K562 (cell line): Measurements from ENCODE around the gene FOXP3. TPM values are rescaled to one million over a fixed set of nuclear protein-coding genes. Genes with fewer than 3 reads are reported as not detected.

Experiments used
- BCOR ChIP-seq: fragments of 450-650 bp; IDR thresholded peaks from 2 replicates; pipeline ENCODE4 v1.6.1; 2016
- BHLHE40 ChIP-seq: IDR thresholded peaks from 2 replicates; pipeline ENCODE4 v1.6.1; 2011; ENCODE audit warnings: low read length, improper control_type of control experiment
- E2F6 ChIP-seq, 2 experiments: IDR thresholded peaks; 2 replicates each; pipeline ENCODE4 v1.6.1; 2011; ENCODE audit warnings: borderline replicate concordance in 1 of 2, control low read depth in 1 of 2, low read depth in 1 of 2, low read length in 1 of 2, mild to moderate bottlenecking in 1 of 2, mixed read lengths in 1 of 2, moderate library complexity in 1 of 2; ENCODE audit not compliant: insufficient read depth in 1 of 2, insufficient read length in 1 of 2, poor library complexity in 1 of 2, severe bottlenecking in 1 of 2; ENCODE audit errors: extremely low read depth in 1 of 2
- FOS ChIP-seq: IDR thresholded peaks from 3 replicates; pipeline ENCODE4 v1.6.1; 2011; ENCODE audit not compliant: insufficient read length; ENCODE audit errors: extremely low read depth
- GATAD2B ChIP-seq: fragments of 450-650 bp; IDR thresholded peaks from 2 replicates; pipeline ENCODE4 v1.6.1; 2017; ENCODE audit warnings: mild to moderate bottlenecking, borderline replicate concordance
- MAZ ChIP-seq, 2 experiments: fragments of 450-650 bp in 1 of 2; sonication (generic) in 1 of 2; formaldehyde crosslinking; IDR thresholded peaks in 1 of 2; conservative IDR thresholded peaks in 1 of 2; 2 replicates each; pipeline versions ENCODE4 v1.4.0 to v1.5.0; 2020; ENCODE audit warnings: mild to moderate bottlenecking in 1 of 2, missing genetic modification reagents in 1 of 2
- NUFIP1 ChIP-seq: fragments of 450-650 bp; IDR thresholded peaks from 2 replicates; pipeline ENCODE4 v1.6.1; 2018; ENCODE audit not compliant: partially characterized antibody
- RAD51 ChIP-seq: fragments of 450-650 bp; IDR thresholded peaks from 2 replicates; pipeline ENCODE4 v1.7.1; 2016; ENCODE audit warnings: low read depth, mild to moderate bottlenecking, borderline replicate concordance
- TBP ChIP-seq: optimal IDR thresholded peaks from 2 replicates; pipeline ENCODE3; 2011; ENCODE audit warnings: low read depth, low read length, improper control_type of control experiment
- TFAP4 ChIP-seq: sonication (generic); formaldehyde crosslinking; IDR thresholded peaks from 2 replicates; pipeline ENCODE4 v1.8.0; 2022; ENCODE audit warnings: missing genetic modification reagents, mild to moderate bottlenecking, moderate library complexity, borderline replicate concordance
- ZNF134 ChIP-seq: fragments of 250-450 bp; sonication (Bioruptor Pico); conservative IDR thresholded peaks from 2 replicates; pipeline ENCODE4 v1.4.0; 2020
- ZNF407 ChIP-seq: fragments of 450-650 bp; IDR thresholded peaks from 2 replicates; pipeline ENCODE4 v1.6.1; 2016; ENCODE audit warnings: low read depth
- ZNF507 ChIP-seq: conservative IDR thresholded peaks from 2 replicates; pipeline ENCODE4 v1.6.1; 2017; ENCODE audit warnings: missing genetic modification characterization, missing compliant biosample characterization
- polyA plus RNA-seq, 8 experiments: library from polyadenylated mRNA; depleted of rRNA in 4 of 8; stranded (reverse) in 5 of 8; unstranded in 3 of 8; fragments of >200 nt; fragmentation: Nextera tagmentation in 2 of 8; fragmentation: Illumina TruSeq in 1 of 8; extraction: Ambion mirVana in 2 of 8; extraction: Trizol in 1 of 8; gene quantifications; 2 replicates each; pipeline versions ENCODE4 v1.2.1 to v1.2.3, GENCODE V29; 2011 to 2014; ENCODE audit warnings: inconsistent platforms in 1 of 8, missing spikeins in 1 of 8
- total RNA-seq, 7 experiments: library from RNA; depleted of rRNA in 6 of 7; stranded (reverse); fragments of >200 nt in 6 of 7; fragmentation: Illumina TruSeq in 2 of 7; extraction: Trizol in 2 of 7; gene quantifications; 2 replicates each; pipeline versions ENCODE4 v1.2.1 to v1.2.3, GENCODE V29; 2011 to 2021; ENCODE audit warnings: low replicate concordance in 1 of 7
- TF ChIP-seq, protein P1 (sequence below): fragments of 200-800 bp; sonication (Bioruptor generic); IDR thresholded peaks from 2 replicates; pipeline ENCODE4 v1.6.1; 2017; ENCODE audit warnings: missing genetic modification characterization, missing compliant biosample characterization
- TF ChIP-seq, protein P2 (sequence below): conservative IDR thresholded peaks from 2 replicates; pipeline ENCODE4 v1.6.1; 2011; ENCODE audit warnings: low read depth, mild to moderate bottlenecking, low read length; ENCODE audit not compliant: control insufficient read depth

Gene FOXP3
- total and polyA plus RNA-seq, 9 of the 15 experiments (the other 6 are each of a cell fraction or from before 2014, with no cell fraction given): 0.04 to 0.24 (median 0.07) TPM; not detected in 4

GRCh38 chrX:49282647-49283011 lies 18.1 kb upstream of the FOXP3 start (continued):
- TF ChIP-seq, protein P1, sequence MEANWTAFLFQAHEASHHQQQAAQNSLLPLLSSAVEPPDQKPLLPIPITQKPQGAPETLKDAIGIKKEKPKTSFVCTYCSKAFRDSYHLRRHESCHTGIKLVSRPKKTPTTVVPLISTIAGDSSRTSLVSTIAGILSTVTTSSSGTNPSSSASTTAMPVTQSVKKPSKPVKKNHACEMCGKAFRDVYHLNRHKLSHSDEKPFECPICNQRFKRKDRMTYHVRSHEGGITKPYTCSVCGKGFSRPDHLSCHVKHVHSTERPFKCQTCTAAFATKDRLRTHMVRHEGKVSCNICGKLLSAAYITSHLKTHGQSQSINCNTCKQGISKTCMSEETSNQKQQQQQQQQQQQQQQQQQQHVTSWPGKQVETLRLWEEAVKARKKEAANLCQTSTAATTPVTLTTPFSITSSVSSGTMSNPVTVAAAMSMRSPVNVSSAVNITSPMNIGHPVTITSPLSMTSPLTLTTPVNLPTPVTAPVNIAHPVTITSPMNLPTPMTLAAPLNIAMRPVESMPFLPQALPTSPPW (CRISPR knock-in tag): peak; percentile 31; the same call in 1 of the 2 replicates
- no peak for TF ChIP-seq RAD51
- TF ChIP-seq, protein P2, sequence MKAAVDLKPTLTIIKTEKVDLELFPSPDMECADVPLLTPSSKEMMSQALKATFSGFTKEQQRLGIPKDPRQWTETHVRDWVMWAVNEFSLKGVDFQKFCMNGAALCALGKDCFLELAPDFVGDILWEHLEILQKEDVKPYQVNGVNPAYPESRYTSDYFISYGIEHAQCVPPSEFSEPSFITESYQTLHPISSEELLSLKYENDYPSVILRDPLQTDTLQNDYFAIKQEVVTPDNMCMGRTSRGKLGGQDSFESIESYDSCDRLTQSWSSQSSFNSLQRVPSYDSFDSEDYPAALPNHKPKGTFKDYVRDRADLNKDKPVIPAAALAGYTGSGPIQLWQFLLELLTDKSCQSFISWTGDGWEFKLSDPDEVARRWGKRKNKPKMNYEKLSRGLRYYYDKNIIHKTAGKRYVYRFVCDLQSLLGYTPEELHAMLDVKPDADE: no peak
- TF ChIP-seq GATAD2B: no peak
- TF ChIP-seq BHLHE40: 0 out of 2 replicates have a peak, but pooled peaks have one; percentile 12
- no peak for TF ChIP-seq NUFIP1
- peak; percentile 78 for TF ChIP-seq ZNF134
- no peak for TF ChIP-seq ZNF507 (tag)
- TF ChIP-seq TBP: peak; percentile 22
- TF ChIP-seq FOS: no peak
- peak; percentile 59; the same call in 1 of the 2 replicates for TF ChIP-seq ZNF407
- peak; percentile 21; the same call in 1 of the 2 replicates for TF ChIP-seq TFAP4
- peak in 1 of 2 experiments; percentile 6 for TF ChIP-seq E2F6 (IDR thresholded peaks at IDR 0.05; ENCODE audit: borderline replicate concordance in 1 of 2, extremely low read depth in 1 of 2, insufficient read depth in 1 of 2, insufficient read length in 1 of 2, low read depth in 1 of 2, low read length in 1 of 2, poor library complexity in 1 of 2, severe bottlenecking in 1 of 2)
- TF ChIP-seq MAZ (CRISPR knock-in tag; conservative IDR thresholded peaks at IDR 0.05 in 1 of 2, IDR thresholded peaks at IDR 0.05 in 1 of 2): 0 out of 4 replicates have a peak, but pooled peaks of 1 of the 2 experiments have one; percentile 26
- TF ChIP-seq BCOR: peak; percentile 45; the same call in 1 of the 2 replicates
